HEK293 (cell line): ENCODE results near the gene PDK4.

Experiments
- CTCF ChIA-PET: fragments of 350-600 bp; formaldehyde crosslinking; extraction: SDS; loops from one replicate; lab custom pipeline; 2021; ENCODE audit warnings: antibody characterized with exemption; lab: Yijun Ruan, JAX
- POLR2A ChIA-PET: fragments of 300-600 bp; formaldehyde crosslinking; extraction: SDS; loops from one replicate; lab custom pipeline; 2020; ENCODE audit warnings: antibody characterized with exemption, inconsistent platforms; lab: Yijun Ruan, JAX
- H3K27ac ChIP-seq: fragments of 200-500 bp; sonication (Bioruptor generic); 2 replicates; pipeline ENCODE4 v1.5.1; 2014; ENCODE audit warnings: low read depth, low read length, control low read depth, inconsistent platforms; ENCODE audit errors: extremely low read depth
- H3K36me3 ChIP-seq, 2 experiments: fragments of 200-500 bp in 1 of 2; sonication (Bioruptor generic) in 1 of 2; 1 replicate in 1 of 2; 2 replicates in 1 of 2; pipeline ENCODE4 v1.5.1; 2014 to 2017; ENCODE audit warnings: inconsistent platforms in 2 of 2, low read length in 2 of 2; ENCODE audit not compliant: control insufficient read depth in 2 of 2, insufficient read depth in 1 of 2
- H3K4me1 ChIP-seq: fragments of 200-500 bp; sonication (Bioruptor generic); 2 replicates; pipeline ENCODE4 v1.5.1; 2014; ENCODE audit warnings: mild to moderate bottlenecking, low read length, inconsistent platforms; ENCODE audit not compliant: control insufficient read depth, insufficient read depth
- H3K4me3 ChIP-seq: 2 replicates; pipeline ENCODE4 v1.5.1; 2011; ENCODE audit warnings: low read depth, mild to moderate bottlenecking, control low read depth, low read length, moderate library complexity
- H3K9me3 ChIP-seq: fragments of 200-500 bp; sonication (Bioruptor generic); 2 replicates; pipeline ENCODE4 v1.5.1; 2014; ENCODE audit warnings: low read depth, low read length, inconsistent platforms; ENCODE audit not compliant: control insufficient read depth, insufficient read depth
- GFI1B ChIP-seq: fragments of 450-650 bp; formaldehyde crosslinking; IDR thresholded peaks from 2 replicates; pipeline ENCODE4 v1.5.1; 2016; ENCODE audit warnings: missing biosample characterization, missing genetic modification characterization
- GLI4 ChIP-seq: fragments of 450-650 bp; formaldehyde crosslinking; IDR thresholded peaks from 2 replicates; pipeline ENCODE4 v1.5.1; 2016; ENCODE audit warnings: missing biosample characterization, missing genetic modification characterization
- IKZF3 ChIP-seq: fragments of 450-650 bp; IDR thresholded peaks from 2 replicates; pipeline ENCODE4 v1.5.0; 2018; ENCODE audit warnings: missing biosample characterization, mild to moderate bottlenecking, missing genetic modification characterization, moderate library complexity
- KLF1 ChIP-seq: fragments of 450-650 bp; formaldehyde crosslinking; IDR thresholded peaks from 2 replicates; pipeline ENCODE4 v1.5.1; 2016; ENCODE audit warnings: missing biosample characterization, missing genetic modification characterization
- KLF9 ChIP-seq: fragments of 450-650 bp; formaldehyde crosslinking; IDR thresholded peaks from 2 replicates; pipeline ENCODE4 v1.5.1; 2016; ENCODE audit warnings: missing biosample characterization, missing genetic modification characterization, low read depth
- MEIS1 ChIP-seq: sonication (generic); formaldehyde crosslinking; IDR thresholded peaks from 2 replicates; pipeline ENCODE4 v1.8.1; 2022; ENCODE audit warnings: missing genetic modification reagents, mild to moderate bottlenecking, borderline replicate concordance
- MYNN ChIP-seq: fragments of 450-650 bp; formaldehyde crosslinking; IDR thresholded peaks from 2 replicates; pipeline ENCODE4 v1.5.1; 2016; ENCODE audit warnings: missing biosample characterization, missing genetic modification characterization, borderline replicate concordance
- PRDM1 ChIP-seq: fragments of 450-650 bp; formaldehyde crosslinking; IDR thresholded peaks from 2 replicates; pipeline ENCODE4; 2016; ENCODE audit warnings: missing biosample characterization, missing genetic modification characterization
- SP2 ChIP-seq: fragments of 450-650 bp; formaldehyde crosslinking; IDR thresholded peaks from 2 replicates; pipeline ENCODE4 v1.5.1; 2016; ENCODE audit warnings: missing biosample characterization, missing genetic modification characterization
- ZBTB1 ChIP-seq: fragments of 450-650 bp; formaldehyde crosslinking; IDR thresholded peaks from 2 replicates; pipeline ENCODE4 v1.5.1; 2016; ENCODE audit warnings: missing biosample characterization, missing genetic modification characterization
- ZBTB17 ChIP-seq: fragments of 450-650 bp; formaldehyde crosslinking; IDR thresholded peaks from 2 replicates; pipeline ENCODE4 v1.5.1; 2016; ENCODE audit warnings: missing biosample characterization, missing genetic modification characterization
- ZBTB20 ChIP-seq: fragments of 450-650 bp; formaldehyde crosslinking; IDR thresholded peaks from 2 replicates; pipeline ENCODE4 v1.5.1; 2016; ENCODE audit warnings: missing biosample characterization, missing genetic modification characterization
- ZBTB6 ChIP-seq: fragments of 450-650 bp; formaldehyde crosslinking; IDR thresholded peaks from 2 replicates; pipeline ENCODE4 v1.5.1; 2017; ENCODE audit warnings: missing biosample characterization, missing genetic modification characterization
- ZBTB7A ChIP-seq: fragments of 450-650 bp; formaldehyde crosslinking; IDR thresholded peaks from 2 replicates; pipeline ENCODE4 v1.5.1; 2016; ENCODE audit warnings: low read depth, missing biosample characterization, missing genetic modification characterization
- ZNF10 ChIP-seq: fragments of 450-650 bp; formaldehyde crosslinking; IDR thresholded peaks from 2 replicates; pipeline ENCODE4 v1.5.1; 2017; ENCODE audit warnings: missing biosample characterization, missing genetic modification characterization
- ZNF138 ChIP-seq: fragments of 450-650 bp; formaldehyde crosslinking; IDR thresholded peaks from 2 replicates; pipeline ENCODE4 v1.5.1; 2016; ENCODE audit warnings: missing biosample characterization, missing genetic modification characterization, borderline replicate concordance
- ZNF155 ChIP-seq: fragments of 450-650 bp; formaldehyde crosslinking; IDR thresholded peaks from 2 replicates; pipeline ENCODE4 v1.5.1; 2016; ENCODE audit warnings: missing biosample characterization, missing genetic modification characterization
- ZNF362 ChIP-seq: fragments of 450-650 bp; formaldehyde crosslinking; IDR thresholded peaks from 2 replicates; pipeline ENCODE4 v1.5.1; 2016; ENCODE audit warnings: missing biosample characterization, missing genetic modification characterization
- ZNF366 ChIP-seq: fragments of 450-650 bp; formaldehyde crosslinking; conservative IDR thresholded peaks from 2 replicates; pipeline ENCODE4 v1.5.1; 2016; ENCODE audit warnings: missing biosample characterization, missing genetic modification characterization
- ZNF560 ChIP-seq: fragments of 450-650 bp; formaldehyde crosslinking; IDR thresholded peaks from 2 replicates; pipeline ENCODE4 v1.5.1; 2017; ENCODE audit warnings: missing biosample characterization, missing genetic modification characterization, borderline replicate concordance
- ZNF600 ChIP-seq: fragments of 450-650 bp; formaldehyde crosslinking; IDR thresholded peaks from 2 replicates; pipeline ENCODE4 v1.5.1; 2016; ENCODE audit warnings: missing biosample characterization, missing genetic modification characterization
- ZNF623 ChIP-seq: fragments of 450-650 bp; formaldehyde crosslinking; IDR thresholded peaks from 2 replicates; pipeline ENCODE4 v1.5.1; 2016; ENCODE audit warnings: missing biosample characterization, missing genetic modification characterization
- ZNF629 ChIP-seq: fragments of 450-650 bp; formaldehyde crosslinking; IDR thresholded peaks from 2 replicates; pipeline ENCODE4 v1.5.1; 2017; ENCODE audit warnings: missing biosample characterization, missing genetic modification characterization
- ZNF660 ChIP-seq: fragments of 450-650 bp; IDR thresholded peaks from 2 replicates; pipeline ENCODE4 v1.5.1; 2018; ENCODE audit warnings: missing biosample characterization, mild to moderate bottlenecking, missing genetic modification characterization
- ZXDB ChIP-seq: fragments of 450-650 bp; formaldehyde crosslinking; IDR thresholded peaks from 2 replicates; pipeline ENCODE4 v1.5.1; 2016; ENCODE audit warnings: missing biosample characterization, missing genetic modification characterization
- TF ChIP-seq, protein P1 (sequence below): fragments of 450-650 bp; formaldehyde crosslinking; IDR thresholded peaks from 2 replicates; pipeline ENCODE4 v1.5.1; 2016; ENCODE audit warnings: missing biosample characterization, missing genetic modification characterization
- TF ChIP-seq, protein P2 (sequence below): fragments of 450-650 bp; formaldehyde crosslinking; IDR thresholded peaks from 2 replicates; pipeline ENCODE4 v1.5.1; 2016; ENCODE audit warnings: missing biosample characterization, missing genetic modification characterization

Gene PDK4

DNA sequence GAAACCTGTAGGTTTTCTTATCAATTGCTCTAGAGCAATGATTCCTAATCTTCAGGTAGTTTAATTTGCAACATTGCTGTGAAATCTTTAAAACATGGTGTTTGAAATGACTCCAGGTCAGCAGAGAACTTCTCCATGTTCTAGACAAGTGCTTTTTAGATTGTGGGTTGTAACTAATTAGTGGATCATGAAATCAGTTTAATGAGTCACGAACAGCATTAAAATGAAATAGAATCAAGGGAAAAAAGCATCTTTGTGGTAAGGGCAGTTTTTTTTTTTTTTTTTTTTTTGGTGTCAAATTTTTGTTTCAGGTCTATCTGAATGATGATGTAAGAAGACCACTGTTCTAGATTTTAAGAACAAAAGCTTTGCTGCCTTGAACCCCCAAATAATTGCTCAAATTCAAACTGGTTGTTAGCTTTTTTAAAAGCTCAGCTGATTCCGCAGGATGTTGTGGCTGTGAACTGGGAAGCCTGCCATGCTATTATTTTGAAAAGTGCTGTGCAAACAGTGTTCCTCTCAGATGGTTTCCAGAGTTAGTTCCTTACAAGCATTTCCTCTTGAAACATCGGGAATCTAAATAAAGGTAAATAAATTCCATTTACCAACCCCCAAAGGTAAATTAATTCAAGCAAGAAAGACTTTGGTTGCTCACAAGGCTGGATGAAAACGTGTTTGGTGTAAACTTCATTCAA lies 13.1 kb upstream of the PDK4 start:
- Histone ChIP-seq H3K4me1 (peaks cover 11% of the 10 kb centered on the region), H3K27ac (no peak overlapping the region), H3K4me3 (no peak overlapping the region), H3K9me3 (no peaks in the 10 kb centered on the region), H3K36me3 (no peaks in the 10 kb centered on the region)
- POLR2A ChIA-PET: interaction anchor here (0.7 kb wide), 1 partner anchor 60 kb away, joined by 3 read pairs; no protein-coding TSS in a partner anchor
- CTCF ChIA-PET: interaction anchor here (0.7 to 1.4 kb wide), 2 partner anchors 65 to 219 kb away, joined by 4 to 6 read pairs; no protein-coding TSS in a partner anchor
- TF ChIP-seq MEIS1 (CRISPR knock-in tag): no peak
- no peak for TF ChIP-seq ZNF560 (tag by site-specific recombination)
- no peak for TF ChIP-seq IKZF3
- TF ChIP-seq ZNF623 (tag by site-specific recombination): no peak
- no peak for TF ChIP-seq ZNF10 (tag by site-specific recombination)
- no peak for TF ChIP-seq ZNF155 (tag by site-specific recombination)
- TF ChIP-seq MYNN (tag by site-specific recombination): peak; percentile 92
- TF ChIP-seq ZNF362 (tag by site-specific recombination): peak; percentile 79; the same call in 1 of the 2 replicates
- no peak for TF ChIP-seq ZBTB1 (tag by site-specific recombination)
- TF ChIP-seq GFI1B: no peak
- no peak for TF ChIP-seq GLI4 (tag by site-specific recombination)

DNA sequence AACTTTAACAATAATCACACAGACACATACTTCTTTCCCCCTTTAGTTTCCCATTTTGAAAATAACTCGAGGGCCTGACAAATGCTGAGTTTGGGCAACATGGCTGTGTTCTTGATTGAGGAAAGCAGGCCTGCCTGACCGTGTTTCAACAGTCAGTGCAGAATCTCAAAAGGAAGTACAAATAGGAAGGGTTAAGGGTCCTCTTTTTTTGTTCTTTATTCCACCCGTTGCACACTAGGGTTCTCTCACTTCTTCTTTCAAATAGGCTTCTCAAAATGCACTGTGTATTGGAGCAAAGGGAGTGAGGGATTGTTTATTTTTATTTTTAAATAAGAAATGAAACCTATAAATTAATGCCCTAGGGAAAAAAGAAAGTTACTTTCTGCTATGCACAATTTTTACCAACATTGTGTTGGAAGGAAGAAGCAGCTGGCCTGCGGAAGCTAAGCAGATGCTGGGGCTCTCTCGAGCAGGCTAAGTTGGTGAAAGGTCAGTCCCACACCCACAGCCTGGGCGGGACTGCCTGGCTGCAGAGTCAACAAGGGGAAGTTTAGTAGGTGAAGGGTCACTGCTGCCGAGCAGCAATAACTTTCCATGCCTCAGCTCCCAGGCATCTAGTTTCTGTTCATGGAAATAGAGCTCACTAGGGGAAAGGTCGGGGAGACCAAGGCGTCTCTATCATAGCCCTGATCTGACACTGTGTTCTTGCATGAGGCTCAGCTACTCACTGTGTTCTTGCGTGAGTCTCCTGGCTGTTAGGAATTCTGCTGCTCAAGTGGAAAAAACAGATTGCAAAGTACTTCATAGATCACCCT lies 12.2 kb upstream of the PDK4 start:
- Histone ChIP-seq H3K4me1 (peaks cover 11% of the 10 kb centered on the region), H3K4me3 (no peak overlapping the region; the same call in 1 of the 2 replicates), H3K9me3 (no peaks in the 10 kb centered on the region), H3K27ac (no peak overlapping the region), H3K36me3 (no peaks in the 10 kb centered on the region)
- ChIA-PET POLR2A (interaction anchor here (0.7 to 0.9 kb wide), 2 partner anchors 28 to 59 kb away, joined by 3 to 4 read pairs; no protein-coding TSS in a partner anchor), CTCF (interaction anchor here (0.7 kb wide), 3 partner anchors 83 to 1304 kb away, joined by 3 read pairs; no protein-coding TSS in a partner anchor)
- peak; percentile 95 for TF ChIP-seq ZBTB6 (tag by site-specific recombination)
- peak; percentile 78 for TF ChIP-seq ZBTB17 (tag by site-specific recombination)
- TF ChIP-seq ZNF600 (tag by site-specific recombination): peak; percentile 51
- TF ChIP-seq ZXDB: no peak
- TF ChIP-seq KLF9 (tag by site-specific recombination): no peak
- TF ChIP-seq, protein P1, sequence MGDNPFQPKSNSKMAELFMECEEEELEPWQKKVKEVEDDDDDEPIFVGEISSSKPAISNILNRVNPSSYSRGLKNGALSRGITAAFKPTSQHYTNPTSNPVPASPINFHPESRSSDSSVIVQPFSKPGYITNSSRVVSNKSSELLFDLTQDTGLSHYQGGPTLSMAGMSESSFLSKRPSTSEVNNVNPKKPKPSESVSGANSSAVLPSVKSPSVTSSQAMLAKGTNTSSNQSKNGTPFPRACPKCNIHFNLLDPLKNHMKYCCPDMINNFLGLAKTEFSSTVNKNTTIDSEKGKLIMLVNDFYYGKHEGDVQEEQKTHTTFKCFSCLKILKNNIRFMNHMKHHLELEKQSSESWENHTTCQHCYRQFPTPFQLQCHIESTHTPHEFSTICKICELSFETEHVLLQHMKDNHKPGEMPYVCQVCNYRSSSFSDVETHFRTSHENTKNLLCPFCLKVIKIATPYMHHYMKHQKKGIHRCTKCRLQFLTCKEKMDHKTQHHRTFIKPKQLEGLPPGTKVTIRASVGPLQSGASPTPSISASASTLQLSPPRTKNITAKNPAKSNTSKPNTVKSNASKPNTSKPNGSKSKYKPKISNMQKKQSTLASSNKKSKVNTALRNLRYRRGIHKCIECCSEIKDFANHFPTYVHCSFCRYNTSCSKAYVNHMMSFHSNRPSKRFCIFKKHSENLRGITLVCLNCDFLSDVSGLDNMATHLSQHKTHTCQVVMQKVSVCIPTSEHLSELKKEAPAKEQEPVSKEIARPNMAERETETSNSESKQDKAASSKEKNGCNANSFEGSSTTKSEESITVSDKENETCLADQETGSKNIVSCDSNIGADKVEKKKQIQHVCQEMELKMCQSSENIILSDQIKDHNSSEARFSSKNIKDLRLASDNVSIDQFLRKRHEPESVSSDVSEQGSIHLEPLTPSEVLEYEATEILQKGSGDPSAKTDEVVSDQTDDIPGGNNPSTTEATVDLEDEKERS: no peak
- TF ChIP-seq ZNF629 (tag by site-specific recombination): 0 out of 2 replicates have a peak, but pooled peaks have one; percentile 12
- TF ChIP-seq ZNF660 (tag by site-specific recombination): no peak
- TF ChIP-seq ZNF366 (tag by site-specific recombination): no peak
- TF ChIP-seq ZBTB20 (tag by site-specific recombination): 0 out of 2 replicates have a peak, but pooled peaks have one; percentile 23
- peak; percentile 28; the same call in 1 of the 2 replicates for TF ChIP-seq SP2 (tag by site-specific recombination)
- TF ChIP-seq PRDM1: peak; percentile 76
- no peak for TF ChIP-seq ZBTB7A (tag by site-specific recombination)
- peak; percentile 72 for TF ChIP-seq KLF1
- no peak for TF ChIP-seq ZNF138 (tag by site-specific recombination)
- TF ChIP-seq, protein P2, sequence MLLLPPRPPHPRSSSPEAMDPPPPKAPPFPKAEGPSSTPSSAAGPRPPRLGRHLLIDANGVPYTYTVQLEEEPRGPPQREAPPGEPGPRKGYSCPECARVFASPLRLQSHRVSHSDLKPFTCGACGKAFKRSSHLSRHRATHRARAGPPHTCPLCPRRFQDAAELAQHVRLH (tag by site-specific recombination): no peak
